ENCODE results near the gene RFXAP. TPM values are rescaled to one million over a fixed set of nuclear protein-coding genes. Genes with fewer than 3 reads are reported as not detected.

RFXAP gene
- polyA plus RNA-seq, 1 of the 3 experiments (the other 2 are of a cell fraction) = 4.1 TPM

DNA sequence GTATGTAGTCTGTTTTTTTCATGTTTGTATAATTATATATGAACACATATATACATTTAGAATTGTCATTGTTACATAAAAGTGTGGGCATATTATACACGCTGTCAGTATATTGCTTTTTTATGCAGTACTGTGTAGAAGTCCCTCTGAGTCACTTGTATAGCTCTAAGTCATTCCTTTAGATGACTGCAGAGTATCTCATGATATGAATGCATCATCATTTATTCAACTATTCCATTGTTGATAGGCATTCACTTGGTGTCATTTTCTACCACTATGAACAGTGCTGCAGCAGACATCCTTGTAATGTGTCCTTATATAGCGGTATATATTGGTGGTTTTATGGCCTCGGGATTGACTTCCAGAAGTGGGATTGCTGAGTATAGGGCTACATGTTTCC lies 15.3 kb downstream of the RFXAP start:
- peaks cover 3% of the 10 kb centered on the region in 2 experiments for H3K36me3 ChIP-seq (replicated peaks in 1 of 2; ENCODE audit: control insufficient read depth in 1 of 2, insufficient read depth in 2 of 2, low read length in 1 of 2)
- H3K27me3 ChIP-seq (ENCODE audit: insufficient read depth) = no peaks in the 10 kb centered on the region
- 93% methylated on average over 3 of the region's 3 CpGs for WGBS (ENCODE audit: low lambda C conversion rate)
- ChIA-PET CTCF (no interaction called here), POLR2A (no interaction called here)
- H3K9ac ChIP-seq = no peak overlapping the region
- no peaks in the 10 kb centered on the region for H3K9me2 ChIP-seq
- H3K79me2 ChIP-seq (ENCODE audit: insufficient read depth) = no peaks in the 10 kb centered on the region
- H3K4me3 ChIP-seq (ENCODE audit: low read depth in 2 of 2, low read length in 1 of 2) = no peak overlapping the region
- TF ChIP-seq TCF12 (IDR thresholded peaks at IDR 0.05) (no peak), USF1 (IDR thresholded peaks at IDR 0.05; ENCODE audit: borderline replicate concordance, low read depth) (no peak), RAD21 (IDR thresholded peaks at IDR 0.05; ENCODE audit: low read length) (no peak)
- H3F3A ChIP-seq (replicated peaks; ENCODE audit: insufficient read depth) = peaks cover 11% of the 10 kb centered on the region
- DNase-seq = no peak
- H3K4me1 ChIP-seq (ENCODE audit: control insufficient read depth in 1 of 2, insufficient read depth in 2 of 2, low read depth in 1 of 2, low read length in 1 of 2) = peaks cover under 1 to 12% of the 10 kb centered on the region in 2 experiments; a peak in 3 of 4 replicates
- H2AFZ ChIP-seq (ENCODE audit: low read depth) = no peak overlapping the region
- no peaks in the 10 kb centered on the region for H3K9me3 ChIP-seq
- no peak overlapping the region for H3K27ac ChIP-seq (ENCODE audit: low read depth in 2 of 2, low read length in 1 of 2)
- H3K4me2 ChIP-seq = no peak overlapping the region
- no peaks in the 10 kb centered on the region for H4K20me1 ChIP-seq (ENCODE audit: insufficient read depth)

DNA sequence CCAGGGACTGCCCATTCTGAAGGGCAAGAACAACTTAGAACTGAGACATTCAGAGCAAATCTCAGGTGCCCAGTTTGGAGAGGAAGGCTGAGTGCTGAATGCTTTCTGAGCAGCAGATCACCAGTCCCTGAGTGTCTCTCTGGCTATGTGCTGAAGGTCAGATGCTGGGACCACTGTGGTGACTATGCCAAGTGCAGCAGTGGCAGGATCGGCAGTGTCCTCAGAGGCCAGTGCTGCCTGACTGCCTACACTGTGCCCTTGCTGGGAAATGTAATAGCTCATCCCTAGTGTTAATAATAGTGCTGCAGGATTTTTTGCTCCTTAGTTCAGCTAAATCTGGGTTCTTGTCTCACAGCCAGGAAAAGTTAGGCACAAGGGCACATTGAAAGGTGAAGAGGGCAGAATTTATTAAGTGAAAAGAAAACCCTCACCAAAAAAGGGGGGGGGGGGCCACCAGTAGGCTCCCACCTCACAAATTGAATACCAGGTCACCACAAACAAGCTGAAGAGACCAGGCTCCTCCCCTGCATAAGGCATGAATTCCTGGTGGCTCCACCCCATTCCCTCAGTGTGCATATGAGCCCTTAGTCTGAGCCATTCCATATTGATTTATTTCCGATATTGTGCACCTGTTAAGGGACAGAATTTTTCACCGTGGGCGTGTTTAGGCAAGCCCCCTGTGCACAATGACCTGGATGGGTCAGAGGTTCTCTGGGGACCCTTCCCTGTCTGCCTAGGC lies 18.5 kb downstream of the RFXAP start:
- ChIA-PET POLR2A (no interaction called here), CTCF (interaction anchor here (1.0 to 2.3 kb wide), 3 partner anchors 11 to 22 kb away, joined by 4 to 7 read pairs (median 5); no protein-coding TSS in a partner anchor)
- H3K36me3 ChIP-seq (replicated peaks in 1 of 2; ENCODE audit: control insufficient read depth in 1 of 2, insufficient read depth in 2 of 2, low read length in 1 of 2) = no peaks in the 10 kb centered on the region
- no peaks in the 10 kb centered on the region for H3K27me3 ChIP-seq (ENCODE audit: insufficient read depth)
- H2AFZ ChIP-seq (ENCODE audit: low read depth) = no peak overlapping the region
- TF ChIP-seq ELF1 (IDR thresholded peaks at IDR 0.05) (no peak), EP300 (IDR thresholded peaks at IDR 0.05; ENCODE audit: borderline replicate concordance in 1 of 2, low read depth in 1 of 2, low read length in 1 of 2) (no peak), SIN3A (IDR thresholded peaks at IDR 0.05; ENCODE audit: borderline replicate concordance, low read depth, low read length) (no peak), TEAD4 (IDR thresholded peaks at IDR 0.05; ENCODE audit: borderline replicate concordance, insufficient read depth) (no peak), PBX3 (IDR thresholded peaks at IDR 0.05) (no peak), FOXJ3 (CRISPR knock-in tag; IDR thresholded peaks at IDR 0.05) (no peak), TCF12 (IDR thresholded peaks at IDR 0.05) (no peak)
- H3K9ac ChIP-seq = no peak overlapping the region
- DNase-seq = no peak
- H3K4me1 ChIP-seq (ENCODE audit: control insufficient read depth in 1 of 2, insufficient read depth in 2 of 2, low read depth in 1 of 2, low read length in 1 of 2) = peaks cover 0 to 5% of the 10 kb centered on the region in 2 experiments; a peak in 1 of 4 replicates
- H3K9me2 ChIP-seq = no peaks in the 10 kb centered on the region
- H3K4me2 ChIP-seq = no peak overlapping the region
- H3K27ac ChIP-seq (ENCODE audit: low read depth in 2 of 2, low read length in 1 of 2) = no peak overlapping the region
- H3K9me3 ChIP-seq = no peaks in the 10 kb centered on the region
- H4K20me1 ChIP-seq (ENCODE audit: insufficient read depth) = no peaks in the 10 kb centered on the region
- H3K4me3 ChIP-seq (ENCODE audit: low read depth in 2 of 2, low read length in 1 of 2) = no peak overlapping the region
- no peaks in the 10 kb centered on the region for H3K79me2 ChIP-seq (ENCODE audit: insufficient read depth)
- 72% methylated on average over 4 of the region's 4 CpGs for WGBS (ENCODE audit: low lambda C conversion rate)
- peaks cover 14% of the 10 kb centered on the region for H3F3A ChIP-seq (replicated peaks; ENCODE audit: insufficient read depth)
